NCI-H510A (cell line): ENCODE data around the gene TMEM91.
A peak's percentile ranks its signal among the peaks of the same experiment; 100 is the strongest.

Experiments used
- DNase-seq: peaks from one replicate; lab custom pipeline; 2025; lab: John Stamatoyannopoulos, UW

TMEM91 gene

DNA sequence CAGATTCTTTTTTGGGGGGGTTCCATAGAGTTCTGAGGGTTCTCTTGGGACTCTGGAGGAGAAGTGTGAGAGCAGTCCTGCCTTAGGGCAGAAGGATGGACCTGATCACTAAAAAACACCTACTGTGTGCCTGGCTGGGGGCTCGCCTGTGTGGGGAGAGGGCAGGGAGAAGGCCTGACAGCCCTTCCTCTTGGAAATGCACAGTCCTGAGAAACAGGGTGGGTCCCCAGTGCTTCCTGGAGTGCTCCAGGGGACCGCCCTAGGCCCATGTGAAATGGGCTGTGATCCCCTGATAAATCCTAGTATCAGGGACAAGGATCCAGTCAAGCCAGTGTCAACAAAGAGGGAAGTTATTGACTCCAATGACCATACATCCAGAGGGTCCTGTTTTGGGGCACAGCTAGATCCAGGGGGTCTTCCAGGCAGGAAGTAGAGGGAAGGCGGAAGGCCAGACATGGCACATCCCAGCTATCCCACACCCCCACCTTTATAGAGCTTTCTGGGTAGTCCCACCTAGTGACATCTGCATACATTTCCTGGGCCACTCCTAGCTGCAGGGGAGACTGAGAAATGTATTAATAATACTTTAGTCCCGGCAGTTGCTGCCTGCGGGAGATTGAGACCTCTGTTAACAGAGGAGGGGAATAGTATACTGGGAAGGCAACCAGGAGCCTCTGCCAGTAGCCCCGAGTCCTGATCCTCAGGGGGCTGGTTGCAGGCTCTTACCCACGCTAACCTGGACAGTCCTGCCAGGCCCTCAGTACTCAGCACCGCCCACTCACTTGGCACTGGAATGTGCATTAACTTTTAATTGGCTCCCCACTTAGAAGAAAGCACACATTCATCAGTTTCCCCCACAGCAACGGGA lies 35.0 kb downstream of the TMEM91 start:
- no peak for DNase-seq

- DNase-seq = no peak
Observed at GRCh38 chr19:41411968-41412265, 35.6 kb downstream of the TMEM91 start.

GRCh38 chr19:41412953-41413352 lies 36.6 kb downstream of the TMEM91 start:
- no peak for DNase-seq

DNA sequence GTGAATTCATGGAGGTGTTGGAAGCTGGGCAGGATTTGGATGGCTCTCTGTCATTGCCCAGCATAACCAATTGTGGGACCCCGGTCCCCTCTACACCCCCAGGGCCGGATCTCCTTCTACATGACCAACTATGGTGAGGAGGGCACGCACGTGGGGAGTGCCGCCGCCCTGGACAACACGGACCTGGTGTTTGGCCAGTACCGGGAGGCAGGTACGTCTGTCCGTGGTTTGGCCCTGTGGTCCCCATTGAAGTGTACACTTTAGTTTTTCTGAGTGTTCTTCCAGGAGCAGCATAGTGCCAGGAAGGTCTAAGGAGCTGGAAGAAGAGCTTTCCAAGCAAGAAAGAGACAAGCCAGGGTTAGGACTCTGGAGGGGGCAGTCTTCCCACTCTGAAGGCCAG lies 37.6 kb downstream of the TMEM91 start:
- no peak for DNase-seq

- DNase-seq = no peak
Observed at GRCh38 chr19:41414461-41414860, 38.1 kb downstream of the TMEM91 start.

DNA sequence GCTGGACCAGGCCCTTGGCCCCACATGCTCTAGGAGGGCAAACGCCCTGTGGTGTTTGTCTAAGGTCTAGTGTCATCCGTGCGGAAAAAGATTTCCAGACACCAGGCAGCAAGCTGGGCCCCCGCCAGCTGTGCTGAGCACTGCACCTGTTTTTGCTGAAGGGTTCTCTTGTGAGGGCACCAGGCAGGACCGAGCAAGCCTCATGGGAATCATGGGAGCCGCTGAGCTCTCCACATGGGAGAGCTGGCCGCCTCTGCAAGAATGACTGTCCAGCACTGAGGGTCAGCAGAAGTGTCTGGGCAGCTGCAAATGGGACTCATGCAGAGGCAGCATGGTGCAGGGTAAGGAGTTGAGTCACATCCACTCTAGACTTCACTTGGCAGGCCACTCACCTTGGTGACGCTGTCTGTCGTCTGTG lies 38.8 kb downstream of the TMEM91 start:
- peak; percentile 85 for DNase-seq

- peak; percentile 78 for DNase-seq
Observed at GRCh38 chr19:41416194-41416674, 39.9 kb downstream of the TMEM91 start.

- no peak for DNase-seq
Observed at GRCh38 chr19:41420101-41420880, 44.0 kb downstream of the TMEM91 start.

- peak; percentile 90 for DNase-seq
Observed at GRCh38 chr19:41421314-41421713, 45.0 kb downstream of the TMEM91 start.

- DNase-seq = no peak
Observed at GRCh38 chr19:41421973-41422372, 45.6 kb downstream of the TMEM91 start.

GRCh38 chr19:41422456-41422855 lies 46.1 kb downstream of the TMEM91 start:
- DNase-seq = no peak

GRCh38 chr19:41422955-41423354 lies 46.6 kb downstream of the TMEM91 start:
- no peak for DNase-seq

DNA sequence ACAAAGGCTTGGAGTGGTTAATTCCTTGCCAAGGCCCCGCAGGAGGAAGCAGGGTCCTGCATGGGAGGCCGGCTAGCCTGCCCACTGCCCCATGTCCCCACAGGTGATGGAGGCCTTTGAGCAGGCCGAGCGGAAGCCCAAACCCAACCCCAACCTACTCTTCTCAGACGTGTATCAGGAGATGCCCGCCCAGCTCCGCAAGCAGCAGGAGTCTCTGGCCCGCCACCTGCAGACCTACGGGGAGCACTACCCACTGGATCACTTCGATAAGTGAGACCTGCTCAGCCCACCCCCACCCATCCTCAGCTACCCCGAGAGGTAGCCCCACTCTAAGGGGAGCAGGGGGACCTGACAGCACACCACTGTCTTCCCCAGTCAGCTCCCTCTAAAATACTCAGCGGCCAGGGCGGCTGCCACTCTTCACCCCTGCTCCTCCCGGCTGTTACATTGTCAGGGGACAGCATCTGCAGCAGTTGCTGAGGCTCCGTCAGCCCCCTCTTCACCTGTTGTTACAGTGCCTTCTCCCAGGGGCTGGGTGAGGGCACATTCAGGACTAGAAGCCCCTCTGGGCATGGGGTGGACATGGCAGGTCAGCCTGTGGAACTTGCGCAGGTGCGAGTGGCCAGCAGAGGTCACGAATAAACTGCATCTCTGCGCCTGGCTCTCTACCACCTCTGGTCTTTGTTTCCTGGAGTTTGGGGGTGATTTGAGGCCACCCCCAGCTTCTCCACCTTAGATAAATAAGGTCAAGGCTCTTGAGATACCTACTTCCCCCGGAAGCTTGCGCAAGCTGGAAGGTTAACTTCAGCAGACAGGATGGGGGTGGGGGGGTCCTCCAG lies 48.2 kb downstream of the TMEM91 start:
- DNase-seq = no peak

GRCh38 chr19:41425174-41426115 lies 49.1 kb downstream of the TMEM91 start:
- DNase-seq = no peak

GRCh38 chr19:41426116-41426841 lies 49.9 kb downstream of the TMEM91 start:
- no peak for DNase-seq

GRCh38 chr19:41426952-41427646 lies 50.8 kb downstream of the TMEM91 start, which contains the start of gene B3GNT8:
B3GNT8 (minus strand) TSS chr19:41427374; CDS start chr19:41426778, 596 bp downstream.
- peak; percentile 95 for DNase-seq

- peak; percentile 59 for DNase-seq
Observed at GRCh38 chr19:41427647-41428480, 51.5 kb downstream of the TMEM91 start.

GRCh38 chr19:41428481-41428859 lies 52.1 kb downstream of the TMEM91 start:
- DNase-seq = no peak

DNA sequence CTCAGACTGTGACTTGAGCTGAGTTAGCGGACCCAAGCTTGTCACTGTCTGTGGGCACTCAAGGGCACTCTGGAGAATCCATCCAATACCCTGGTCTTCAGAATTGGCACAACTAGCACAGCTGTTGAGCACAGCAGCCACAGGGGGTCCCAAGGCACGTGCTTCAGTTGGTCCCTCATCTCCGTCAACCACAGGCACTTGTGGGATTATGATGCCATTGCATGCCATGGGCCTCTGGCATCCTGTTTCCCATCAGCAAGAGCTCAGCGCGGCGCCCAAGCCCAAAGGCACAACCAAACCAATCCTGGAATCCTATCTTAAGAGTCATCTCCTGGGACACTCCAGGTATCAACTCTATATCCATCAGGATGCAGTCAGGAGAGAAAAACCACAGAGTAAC lies 54.6 kb downstream of the TMEM91 start:
- no peak for DNase-seq
